AG20443 (cell line): ENCODE results near the gene RNF44.
"Not testable (repeated sequence)": the region's sequence is repeated elsewhere in the genome, so short reads cannot be mapped to it uniquely, and the experiment has no call there.

Experiments
- DNase-seq: peaks from one replicate; pipeline ENCODE4 v3.0.0; 2012; ENCODE audit warnings: low spot score, mixed read lengths

Gene RNF44

DNA sequence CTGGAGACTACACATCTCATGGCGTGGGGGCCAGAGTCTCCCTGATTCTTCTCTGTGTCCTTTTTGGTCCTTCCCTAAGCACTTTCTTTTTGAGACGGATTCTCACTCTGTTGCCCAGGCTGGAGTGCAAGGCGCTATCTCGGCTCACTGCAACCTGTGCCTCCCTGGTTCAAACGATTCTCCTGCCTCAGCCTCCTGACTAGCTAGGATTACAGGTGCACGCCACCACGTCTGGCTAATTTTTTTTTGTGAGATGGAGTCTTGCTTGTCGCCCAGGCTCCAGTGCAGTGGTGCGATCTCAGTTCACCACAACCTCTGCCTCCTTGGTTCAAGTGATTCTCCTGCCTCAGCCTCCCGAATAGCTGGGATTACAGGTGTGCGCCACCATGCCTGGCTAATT, 13.7 kb upstream of the RNF44 start:
- not testable (repeated sequence) for DNase-seq

GRCh38 chr5:176550275-176550831, 13.2 kb upstream of the RNF44 start:
- no peak for DNase-seq

DNA sequence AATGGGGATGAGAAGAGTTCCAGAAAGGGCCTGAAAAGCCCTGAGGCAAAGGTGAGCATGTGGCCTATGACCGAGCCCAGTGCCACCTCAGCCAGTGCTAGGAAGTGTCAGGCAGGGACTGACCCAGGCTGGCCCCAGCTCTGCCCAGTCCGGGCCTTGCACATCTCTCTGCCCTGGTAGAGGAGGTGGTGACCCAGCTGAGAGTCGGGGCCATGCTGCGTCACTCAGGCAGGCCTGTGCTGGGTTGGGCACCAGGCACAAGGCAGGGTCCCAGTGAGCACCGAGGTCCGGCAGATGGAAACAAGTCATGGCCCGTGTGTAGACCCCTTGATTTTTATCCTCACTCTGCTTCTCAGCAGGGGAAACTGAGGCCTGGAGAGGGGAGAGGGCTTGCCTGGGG, 12.7 kb upstream of the RNF44 start:
- no peak for DNase-seq

- DNase-seq = no peak
Measured at GRCh38 chr5:176548967-176549444, 11.8 kb upstream of the RNF44 start, which contains the start of gene CDHR2. Gene CDHR2 (plus strand): TSS chr5:176549342. CDS start chr5:176565353, 16,011 bp downstream.

DNA sequence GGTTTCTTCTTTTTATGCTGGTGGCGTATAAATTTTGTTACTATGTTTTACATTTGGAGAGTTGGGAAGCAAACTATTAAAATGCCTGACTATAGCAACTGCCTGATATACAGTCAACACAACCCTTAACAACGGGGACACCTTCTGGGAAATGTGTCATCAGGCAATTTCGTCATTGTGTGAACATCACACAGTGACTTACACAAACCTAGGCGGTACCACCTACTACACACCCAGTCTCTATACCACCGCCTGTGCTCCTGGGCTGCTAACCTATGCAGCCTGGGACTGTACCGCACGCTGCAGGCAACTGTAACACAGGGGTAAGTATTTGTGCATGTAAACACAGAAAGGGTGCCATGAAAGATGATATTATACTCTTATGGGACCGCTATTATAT, 10.6 kb upstream of the RNF44 start:
- no peak for DNase-seq

- no peak for DNase-seq
Measured at GRCh38 chr5:176545737-176546509, 8.7 kb upstream of the RNF44 start.

- no peak for DNase-seq
Measured at GRCh38 chr5:176545388-176545736, 8.2 kb upstream of the RNF44 start.

DNA sequence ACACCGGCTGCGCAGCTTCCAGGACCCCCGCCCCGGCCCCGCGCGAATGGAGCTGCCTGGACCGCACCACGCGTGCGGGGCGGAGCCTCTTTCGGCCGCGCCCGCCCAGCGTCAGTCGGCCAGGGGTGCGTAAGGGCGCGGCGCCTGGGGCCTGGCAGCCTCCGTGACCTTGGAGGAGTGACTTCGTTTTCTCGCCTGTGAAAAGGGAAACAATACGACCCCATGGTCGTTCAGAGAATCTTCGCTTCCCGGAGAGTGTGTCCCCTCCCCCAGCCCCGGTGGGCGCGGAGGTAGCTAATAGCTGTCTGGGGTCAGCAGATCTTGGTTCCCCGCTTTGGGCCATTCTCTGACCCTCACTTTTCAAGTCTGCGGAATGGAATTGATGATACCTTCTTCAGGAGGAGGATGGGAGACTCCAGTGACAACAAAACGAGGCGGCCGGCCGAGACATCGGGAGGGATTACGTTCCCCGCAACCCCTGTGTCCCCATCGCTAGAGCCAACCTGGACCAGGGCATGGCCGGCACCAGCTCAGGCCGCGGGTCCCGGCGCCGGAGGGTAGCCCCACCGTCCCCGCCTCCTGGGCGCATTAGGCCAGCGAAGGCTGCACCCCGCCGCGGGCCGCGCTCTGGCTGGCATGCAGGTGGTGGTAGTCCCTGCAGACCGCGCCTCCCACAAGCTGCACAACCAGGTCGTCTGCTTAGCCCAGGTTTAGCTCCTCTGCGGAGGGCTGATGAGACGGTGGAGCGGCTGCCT, 6.4 kb upstream of the RNF44 start:
- DNase-seq = peak; percentile 76

GRCh38 chr5:176542596-176543427, 5.6 kb upstream of the RNF44 start:
- peak; percentile 45 for DNase-seq

DNA sequence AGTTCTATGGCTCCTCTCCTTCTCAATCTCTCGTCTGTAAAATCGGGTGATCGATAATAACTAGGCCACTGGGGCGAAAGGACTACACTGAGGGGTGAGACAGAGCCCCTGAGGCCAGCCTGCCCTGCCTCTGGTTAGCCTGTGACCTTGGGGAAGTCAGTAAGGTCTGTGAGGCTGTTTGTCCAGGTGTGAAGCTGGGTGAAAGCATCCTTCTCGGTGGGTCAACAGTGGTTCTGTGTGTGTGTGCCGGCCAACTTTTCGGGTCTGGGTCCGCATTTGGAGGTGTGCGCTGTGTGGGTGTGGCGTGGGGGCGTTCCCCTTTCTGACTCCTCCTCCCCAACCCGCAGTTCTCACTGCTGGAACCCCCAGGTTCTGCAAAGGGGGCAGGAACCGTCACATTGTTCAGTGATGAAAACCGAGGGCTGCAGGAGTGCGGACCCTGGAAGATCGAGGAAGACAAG, 5.0 kb upstream of the RNF44 start:
- DNase-seq = peak; percentile 13

- no peak for DNase-seq
Measured at GRCh38 chr5:176541338-176542134, 4.3 kb upstream of the RNF44 start.

DNA sequence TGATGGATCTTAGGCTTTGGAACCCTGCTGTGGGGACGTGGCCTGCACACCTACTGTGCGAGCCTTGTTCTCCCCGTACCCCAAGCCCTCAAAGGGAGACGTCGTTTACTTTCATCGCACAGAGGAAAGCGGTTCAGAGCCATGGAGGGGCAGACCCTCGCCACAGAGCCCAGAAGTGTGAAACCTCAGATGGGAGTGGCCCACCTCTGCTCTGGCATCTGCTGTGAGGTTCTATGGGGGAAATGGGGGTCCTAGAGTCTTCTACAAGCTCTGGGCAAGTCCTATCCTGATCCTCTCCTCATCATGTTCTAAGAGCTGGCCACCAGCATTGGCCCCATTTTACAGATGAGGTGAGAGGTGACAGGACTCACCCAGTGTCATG, 3.7 kb upstream of the RNF44 start:
- DNase-seq = no peak

GRCh38 chr5:176540476-176540899, 3.3 kb upstream of the RNF44 start:
- no peak for DNase-seq

GRCh38 chr5:176538989-176539384, 1.8 kb upstream of the RNF44 start:
- no peak for DNase-seq

GRCh38 chr5:176538230-176538988, 1.2 kb upstream of the RNF44 start:
- DNase-seq = no peak

GRCh38 chr5:176537554-176538229, 490 bp upstream of the RNF44 start:
- peak; percentile 95 for DNase-seq

- DNase-seq = peak; percentile 90
Measured at GRCh38 chr5:176536132-176536901, 885 bp downstream of the RNF44 start.

DNA sequence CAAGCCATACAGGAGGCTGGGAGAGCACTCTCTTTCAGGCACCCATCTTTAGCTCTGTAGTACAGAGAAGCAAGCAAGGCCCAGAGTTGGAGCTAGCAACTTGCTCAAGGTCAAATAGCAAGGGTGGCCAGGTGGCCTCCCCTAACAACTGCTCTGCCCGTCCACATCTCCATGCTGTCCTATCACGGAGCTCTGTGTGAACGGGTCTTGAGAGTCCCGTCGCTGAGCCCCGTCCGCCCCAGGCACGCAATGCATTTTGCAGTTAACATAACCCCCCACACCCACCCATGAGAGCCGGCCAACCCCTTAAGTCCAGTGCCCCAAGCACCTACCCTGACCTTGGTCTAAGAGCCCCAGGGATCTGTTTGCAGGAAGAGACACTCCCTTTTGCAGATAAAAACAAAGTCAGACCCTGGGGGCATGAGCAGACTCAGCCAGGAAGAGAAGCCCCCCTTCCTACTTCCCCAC, 1.5 kb downstream of the RNF44 start:
- DNase-seq = peak; percentile 7
